ENCODE data around the gene NCKAP5L.
"Not testable (repeated sequence)": the region's sequence is repeated elsewhere in the genome, so short reads cannot be mapped to it uniquely, and the experiment has no call there.

Gene NCKAP5L

GRCh38 chr12:49863946-49864797 lies 36.0 kb upstream of the NCKAP5L start:
- Histone ChIP-seq H3K4me3 (ENCODE audit: low read depth, low read length) (no peak overlapping the region), H3K36me3 (ENCODE audit: control insufficient read depth, insufficient read depth, low read length) (no peaks in the 10 kb centered on the region), H3K27ac (ENCODE audit: low read depth, low read length) (no peak overlapping the region), H3K9me3 (ENCODE audit: control insufficient read depth, insufficient read depth, low read depth, low read length) (peaks cover 8% of the 10 kb centered on the region), H3K4me1 (ENCODE audit: control insufficient read depth, insufficient read depth, low read length) (peaks cover 5% of the 10 kb centered on the region; the same call in 1 of the 2 replicates), H3K27me3 (ENCODE audit: control insufficient read depth, insufficient read depth, low read length) (0 out of 2 replicates have a peak, but pooled peaks cover 3% of the 10 kb centered on the region), H3K9ac (ENCODE audit: low read length) (no peak overlapping the region)

GRCh38 chr12:49860921-49861320 lies 32.7 kb upstream of the NCKAP5L start:
- not testable (repeated sequence) for H3K4me1 ChIP-seq (ENCODE audit: control insufficient read depth, insufficient read depth, low read length); H3K27me3 ChIP-seq (ENCODE audit: control insufficient read depth, insufficient read depth, low read length); H3K27ac ChIP-seq (ENCODE audit: low read depth, low read length); H3K9me3 ChIP-seq (ENCODE audit: control insufficient read depth, insufficient read depth, low read depth, low read length); H3K9ac ChIP-seq (ENCODE audit: low read length); H3K36me3 ChIP-seq (ENCODE audit: control insufficient read depth, insufficient read depth, low read length); H3K4me3 ChIP-seq (ENCODE audit: low read depth, low read length)

DNA sequence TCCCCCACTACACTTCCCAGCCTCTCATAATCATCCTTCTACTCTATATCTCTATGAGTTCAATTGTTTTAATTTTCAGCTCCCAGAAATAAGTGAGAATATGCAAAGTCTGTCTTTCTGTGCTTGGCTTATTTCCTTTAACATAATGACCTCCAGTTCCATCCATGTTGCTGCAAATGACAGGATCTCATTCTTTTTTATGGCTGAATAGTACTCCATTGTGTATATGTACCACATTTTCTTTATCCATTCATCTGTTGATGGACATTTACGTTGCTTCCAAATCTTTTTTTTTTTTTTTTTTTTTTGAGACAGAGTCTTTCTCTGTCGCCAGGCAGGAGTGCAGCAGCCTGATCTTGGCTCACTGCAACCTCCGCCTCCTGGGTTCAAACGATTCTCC lies 27.7 kb upstream of the NCKAP5L start:
- H3K9ac ChIP-seq (ENCODE audit: low read length); H3K27me3 ChIP-seq (ENCODE audit: control insufficient read depth, insufficient read depth, low read length); H3K27ac ChIP-seq (ENCODE audit: low read depth, low read length); H3K4me1 ChIP-seq (ENCODE audit: control insufficient read depth, insufficient read depth, low read length); H3K36me3 ChIP-seq (ENCODE audit: control insufficient read depth, insufficient read depth, low read length); H3K4me3 ChIP-seq (ENCODE audit: low read depth, low read length); H3K9me3 ChIP-seq (ENCODE audit: control insufficient read depth, insufficient read depth, low read depth, low read length): not testable (repeated sequence)

- Histone ChIP-seq H3K27me3 (ENCODE audit: control insufficient read depth, insufficient read depth, low read length) (no peaks in the 10 kb centered on the region; the same call in 1 of the 2 replicates), H3K4me3 (ENCODE audit: low read depth, low read length) (no peak overlapping the region), H3K9me3 (ENCODE audit: control insufficient read depth, insufficient read depth, low read depth, low read length) (peaks cover 8% of the 10 kb centered on the region), H3K4me1 (ENCODE audit: control insufficient read depth, insufficient read depth, low read length) (no peaks in the 10 kb centered on the region), H3K36me3 (ENCODE audit: control insufficient read depth, insufficient read depth, low read length) (no peaks in the 10 kb centered on the region), H3K9ac (ENCODE audit: low read length) (no peak overlapping the region), H3K27ac (ENCODE audit: low read depth, low read length) (no peak overlapping the region)
Measured at GRCh38 chr12:49854976-49855375, 26.8 kb upstream of the NCKAP5L start.

DNA sequence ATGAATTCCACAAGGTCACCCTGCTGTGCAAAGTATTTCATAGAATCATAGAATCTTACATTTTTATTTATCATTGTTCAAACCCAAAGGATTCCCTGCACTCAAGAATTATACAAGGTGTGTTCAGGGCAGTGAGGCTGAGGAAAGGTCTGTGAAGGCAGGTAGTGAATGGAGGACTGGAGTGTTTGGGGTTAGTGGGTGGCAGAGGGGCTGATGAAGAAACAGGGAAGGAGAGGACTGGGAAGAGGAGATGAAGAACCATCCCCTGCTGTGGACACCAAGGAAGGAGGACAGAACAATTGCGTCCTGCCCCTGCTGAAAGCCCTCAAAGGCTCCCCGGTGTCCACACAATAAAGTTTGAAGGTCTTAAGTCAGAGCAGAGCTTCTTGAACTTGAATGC lies 25.5 kb upstream of the NCKAP5L start:
- Histone ChIP-seq H3K36me3 (ENCODE audit: control insufficient read depth, insufficient read depth, low read length) (no peaks in the 10 kb centered on the region), H3K4me1 (ENCODE audit: control insufficient read depth, insufficient read depth, low read length) (no peaks in the 10 kb centered on the region), H3K4me3 (ENCODE audit: low read depth, low read length) (no peak overlapping the region), H3K27ac (ENCODE audit: low read depth, low read length) (no peak overlapping the region), H3K9ac (ENCODE audit: low read length) (no peak overlapping the region), H3K9me3 (ENCODE audit: control insufficient read depth, insufficient read depth, low read depth, low read length) (0 out of 2 replicates have a peak, but pooled peaks cover 2% of the 10 kb centered on the region), H3K27me3 (ENCODE audit: control insufficient read depth, insufficient read depth, low read length) (peaks cover 7% of the 10 kb centered on the region)

DNA sequence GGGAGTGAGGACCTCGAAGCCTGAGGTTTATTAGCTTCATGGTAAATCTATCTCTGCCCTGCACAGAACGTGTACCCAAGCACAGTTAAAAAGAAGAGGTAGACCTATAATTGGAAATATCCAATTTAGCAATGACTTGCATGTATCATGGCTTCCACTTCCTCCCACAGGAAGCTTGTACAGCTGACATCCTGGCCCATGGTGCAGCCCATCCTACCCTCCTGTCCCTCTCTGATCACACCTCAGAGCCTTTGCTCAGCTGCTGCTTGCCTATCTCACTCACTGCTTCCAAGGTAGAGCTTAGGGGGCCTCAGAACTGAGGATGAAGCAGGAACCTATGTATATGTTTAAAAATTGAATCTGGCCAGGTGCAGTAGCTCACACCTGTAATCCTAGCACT lies 18.9 kb upstream of the NCKAP5L start:
- Histone ChIP-seq H3K27ac (ENCODE audit: low read depth, low read length) (no peak overlapping the region), H3K27me3 (ENCODE audit: control insufficient read depth, insufficient read depth, low read length) (peaks cover 15% of the 10 kb centered on the region), H3K4me3 (ENCODE audit: low read depth, low read length) (no peak overlapping the region), H3K4me1 (ENCODE audit: control insufficient read depth, insufficient read depth, low read length) (peaks cover 6% of the 10 kb centered on the region; the same call in 1 of the 2 replicates), H3K9ac (ENCODE audit: low read length) (no peak overlapping the region), H3K36me3 (ENCODE audit: control insufficient read depth, insufficient read depth, low read length) (no peaks in the 10 kb centered on the region), H3K9me3 (ENCODE audit: control insufficient read depth, insufficient read depth, low read depth, low read length) (no peaks in the 10 kb centered on the region)

GRCh38 chr12:49846032-49846431 lies 17.8 kb upstream of the NCKAP5L start:
- no peaks in the 10 kb centered on the region for H3K36me3 ChIP-seq (ENCODE audit: control insufficient read depth, insufficient read depth, low read length)
- H3K9ac ChIP-seq (ENCODE audit: low read length): no peak overlapping the region
- no peaks in the 10 kb centered on the region for H3K9me3 ChIP-seq (ENCODE audit: control insufficient read depth, insufficient read depth, low read depth, low read length)
- H3K27me3 ChIP-seq (ENCODE audit: control insufficient read depth, insufficient read depth, low read length): peaks cover 15% of the 10 kb centered on the region
- H3K4me3 ChIP-seq (ENCODE audit: low read depth, low read length): no peak overlapping the region
- no peak overlapping the region for H3K27ac ChIP-seq (ENCODE audit: low read depth, low read length)
- peaks cover 11% of the 10 kb centered on the region; the same call in 1 of the 2 replicates for H3K4me1 ChIP-seq (ENCODE audit: control insufficient read depth, insufficient read depth, low read length)

DNA sequence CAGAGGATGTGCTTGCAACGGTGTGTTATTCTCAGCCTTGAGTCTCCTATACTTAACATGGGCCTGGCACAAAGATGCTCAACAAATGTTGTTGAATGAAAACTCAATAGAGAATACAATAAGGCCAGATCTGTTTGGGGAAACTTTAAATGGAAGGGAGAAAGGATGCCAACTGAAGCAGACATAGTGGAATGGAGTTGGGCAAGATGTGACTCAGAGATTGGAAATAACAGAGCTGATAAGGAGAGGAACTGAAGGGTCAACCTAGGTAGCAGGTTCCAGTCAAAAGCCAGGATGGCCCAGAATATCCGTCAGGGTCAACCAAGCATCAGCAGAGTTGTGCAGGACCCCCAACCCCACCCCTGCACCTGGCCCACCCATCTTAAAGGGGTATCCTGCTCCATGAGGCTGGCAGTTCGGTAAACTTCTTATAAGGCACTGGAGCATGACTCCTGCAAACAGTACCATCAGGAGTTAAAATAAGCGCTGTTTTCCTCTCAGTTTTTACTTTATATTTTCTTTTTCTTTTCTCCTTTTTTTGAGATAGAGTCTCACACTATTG lies 15.7 kb upstream of the NCKAP5L start:
- Histone ChIP-seq H3K9me3 (ENCODE audit: control insufficient read depth, insufficient read depth, low read depth, low read length) (no peaks in the 10 kb centered on the region), H3K4me3 (ENCODE audit: low read depth, low read length) (no peak overlapping the region), H3K27ac (ENCODE audit: low read depth, low read length) (no peak overlapping the region), H3K27me3 (ENCODE audit: control insufficient read depth, insufficient read depth, low read length) (peaks cover 10% of the 10 kb centered on the region), H3K36me3 (ENCODE audit: control insufficient read depth, insufficient read depth, low read length) (no peaks in the 10 kb centered on the region), H3K4me1 (ENCODE audit: control insufficient read depth, insufficient read depth, low read length) (peaks cover 11% of the 10 kb centered on the region; the same call in 1 of the 2 replicates), H3K9ac (ENCODE audit: low read length) (no peak overlapping the region)

DNA sequence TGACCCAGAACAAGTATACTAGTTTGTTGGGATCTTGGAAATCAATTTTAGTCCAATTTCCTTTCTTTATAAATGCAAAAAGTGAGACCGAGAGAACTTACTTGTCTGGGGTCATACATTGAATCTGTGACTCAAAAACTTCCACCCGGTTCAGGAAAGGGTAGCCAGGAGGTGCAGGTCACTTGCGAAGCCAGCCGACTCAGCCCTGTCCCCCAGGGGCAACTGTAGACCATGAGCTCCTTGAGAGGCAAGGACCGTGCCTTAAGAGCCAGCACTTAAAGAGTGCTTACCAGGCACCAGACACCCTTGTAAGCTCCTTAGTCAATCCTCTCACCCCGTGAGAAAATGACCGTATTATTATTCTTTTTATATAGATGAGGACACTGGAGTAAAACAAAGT lies 15.2 kb upstream of the NCKAP5L start:
- Histone ChIP-seq H3K4me1 (ENCODE audit: control insufficient read depth, insufficient read depth, low read length) (peaks cover 11% of the 10 kb centered on the region; the same call in 1 of the 2 replicates), H3K36me3 (ENCODE audit: control insufficient read depth, insufficient read depth, low read length) (no peaks in the 10 kb centered on the region), H3K4me3 (ENCODE audit: low read depth, low read length) (peak overlapping the region; percentile 83), H3K27ac (ENCODE audit: low read depth, low read length) (no peak overlapping the region), H3K27me3 (ENCODE audit: control insufficient read depth, insufficient read depth, low read length) (peaks cover 5% of the 10 kb centered on the region), H3K9ac (ENCODE audit: low read length) (peak overlapping the region; percentile 77), H3K9me3 (ENCODE audit: control insufficient read depth, insufficient read depth, low read depth, low read length) (no peaks in the 10 kb centered on the region)

- Histone ChIP-seq H3K4me3 (ENCODE audit: low read depth, low read length) (peak within 1 kb of the TSS; percentile 83), H3K27ac (ENCODE audit: low read depth, low read length) (peak within 1 kb of the TSS; percentile 11; the same call in 1 of the 2 replicates), H3K4me1 (ENCODE audit: control insufficient read depth, insufficient read depth, low read length) (peaks cover 11% of the 10 kb centered on the region; the same call in 1 of the 2 replicates), H3K27me3 (ENCODE audit: control insufficient read depth, insufficient read depth, low read length) (no peaks in the 10 kb centered on the region), H3K9me3 (ENCODE audit: control insufficient read depth, insufficient read depth, low read depth, low read length) (no peaks in the 10 kb centered on the region), H3K9ac (ENCODE audit: low read length) (peak within 1 kb of the TSS; percentile 77), H3K36me3 (ENCODE audit: control insufficient read depth, insufficient read depth, low read length) (no peaks in the 10 kb centered on the region)
Measured at GRCh38 chr12:49842519-49843352, 14.5 kb upstream of the NCKAP5L start, which contains the start of gene BCDIN3D. Gene BCDIN3D, minus strand, starts transcription at chr12:49843106. Its CDS starts 19 bp downstream, at chr12:49843087.

Measured in HUES6 (cell line).